Activated naive CD4-positive, alpha-beta T cell treated with anti-CD3 and anti-CD28 coated beads for 36 hours (primary cell): ENCODE data around the gene QRICH1. TPM values are rescaled to one million over a fixed set of nuclear protein-coding genes. Genes with fewer than 3 reads are reported as not detected.

ENCODE experiments used
- CTCF ChIA-PET: fragments of 350-600 bp; sonication (Branson Sonifier 250); formaldehyde crosslinking; loops from one replicate; lab custom pipeline; 2021; ENCODE audit warnings: antibody characterized with exemption; lab: Charles Lee
- DNase-seq: peaks from one replicate; pipeline ENCODE4 v3.0.0-alpha.2; 2020
- H3K27ac Mint-ChIP-seq: one replicate; pipeline ENCODE4 v1.8.0; 2021; ENCODE audit warnings: mild to moderate bottlenecking, mixed read lengths
- H3K27me3 Mint-ChIP-seq: one replicate; pipeline ENCODE4 v1.8.0; 2021; ENCODE audit warnings: low read depth, mixed read lengths
- H3K36me3 Mint-ChIP-seq: one replicate; pipeline ENCODE4 v1.8.0; 2021; ENCODE audit warnings: low read depth, mixed read lengths
- H3K4me1 Mint-ChIP-seq: one replicate; pipeline ENCODE4 v1.8.0; 2021; ENCODE audit warnings: low read depth, mixed read lengths
- H3K4me3 Mint-ChIP-seq: one replicate; pipeline ENCODE4 v1.8.0; 2021; ENCODE audit warnings: mild to moderate bottlenecking, moderate library complexity, mixed read lengths
- H3K9me3 Mint-ChIP-seq: one replicate; pipeline ENCODE4 v1.8.0; 2021; ENCODE audit warnings: mixed read lengths
- intact Hi-C: fragments of 100-400 bp; cut with micrococcal nuclease; formaldehyde crosslinking; loops from one replicate; pipeline ENCODE4 v1.15.1; 2023
- microRNA-seq: library from miRNA; unstranded; fragments of <30 nt; microRNA quantifications from one replicate; pipeline ENCODE4 v1.2.0, GENCODE V29; 2022; ENCODE audit warnings: borderline microRNAs expressed, borderline replicate concordance
- total RNA-seq, 2 experiments: library from RNA; stranded (reverse); gene quantifications; one replicate each; pipeline ENCODE4 v1.2.3, GENCODE V29; 2021

The QRICH1 gene
- total RNA-seq, 2 experiments from 2014 or later, result 100 to 111 TPM

GRCh38 chr3:48989796-48990635 lies 103.9 kb downstream of the QRICH1 start, which contains the start of gene P4HTM:
Gene P4HTM (plus strand): TSS chr3:48990241. CDS start chr3:48990257, 16 bp downstream.
- Mint-ChIP-seq H3K4me3 (peak within 1 kb of the TSS; percentile 94), H3K4me1 (peaks cover 36% of the 10 kb centered on the region), H3K36me3 (peaks cover 9% of the 10 kb centered on the region), H3K27ac (peak within 1 kb of the TSS; percentile 93), H3K27me3 (no peaks in the 10 kb centered on the region), H3K9me3 (no peaks in the 10 kb centered on the region)
- CTCF ChIA-PET, result interaction anchor here (0.6 to 3.6 kb wide), 7 partner anchors 15 to 459 kb away, joined by 3 to 36 read pairs (median 5); partner anchors contain the start of genes NDUFAF3 and WDR6
- intact Hi-C loops, result loop anchor here (1.0 to 2.0 kb wide), 4 partner anchors 17 to 287 kb away; partner anchors contain the start of genes ARIH2, C3orf62 and WDR6
- peak; percentile 88 for DNase-seq

GRCh38 chr3:48989126-48989795 lies 104.6 kb downstream of the QRICH1 start:
- Mint-ChIP-seq H3K27me3 (no peaks in the 10 kb centered on the region), H3K27ac (peak overlapping the region; percentile 93), H3K9me3 (no peaks in the 10 kb centered on the region), H3K4me3 (peak overlapping the region; percentile 94), H3K4me1 (peaks cover 35% of the 10 kb centered on the region), H3K36me3 (peaks cover 9% of the 10 kb centered on the region)
- intact Hi-C loops, result loop anchor here (1.0 to 2.0 kb wide), 4 partner anchors 18 to 288 kb away; partner anchors contain the start of genes ARIH2, C3orf62 and WDR6
- DNase-seq, result no peak
- CTCF ChIA-PET, result interaction anchor here (0.6 to 3.6 kb wide), 9 partner anchors 7 to 460 kb away, joined by 3 to 36 read pairs (median 4); partner anchors contain the start of genes NDUFAF3 and WDR6

GRCh38 chr3:48985831-48986376 lies 108.0 kb downstream of the QRICH1 start:
- DNase-seq, result no peak
- H3K9me3 Mint-ChIP-seq, result no peaks in the 10 kb centered on the region
- CTCF ChIA-PET, result interaction anchor here (0.7 to 3.0 kb wide), 5 partner anchors 21 to 254 kb away, joined by 3 to 18 read pairs (median 5); partner anchors contain the start of gene WDR6
- intact Hi-C loops, result no loop called here
- peak overlapping the region; percentile 1 for H3K27ac Mint-ChIP-seq
- H3K4me1 Mint-ChIP-seq, result peaks cover 15% of the 10 kb centered on the region
- H3K4me3 Mint-ChIP-seq, result no peak overlapping the region
- peaks cover 17% of the 10 kb centered on the region for H3K36me3 Mint-ChIP-seq
- no peaks in the 10 kb centered on the region for H3K27me3 Mint-ChIP-seq

DNA sequence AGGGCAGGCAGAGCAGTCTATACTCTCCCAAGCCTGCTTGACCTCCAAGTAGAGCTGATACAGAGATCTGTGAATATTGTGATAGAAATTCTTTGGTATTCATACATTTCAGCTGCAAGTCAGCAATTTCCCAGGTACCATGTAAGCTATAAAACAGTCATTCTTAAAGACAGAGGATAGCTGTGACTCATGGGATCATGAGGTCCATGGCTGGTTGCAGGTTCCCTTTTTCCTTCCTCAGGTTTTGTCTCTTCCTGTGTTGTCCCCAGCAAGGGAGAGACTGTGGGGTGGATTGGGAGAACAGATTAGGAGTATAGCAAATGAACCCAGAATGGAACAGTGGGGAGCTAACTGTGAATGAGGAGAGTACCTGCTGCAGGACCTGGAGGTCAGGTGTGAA lies 109.2 kb downstream of the QRICH1 start:
- H3K27me3 Mint-ChIP-seq, result no peaks in the 10 kb centered on the region
- peaks cover 18% of the 10 kb centered on the region for H3K36me3 Mint-ChIP-seq
- peak overlapping the region; percentile 55 for H3K27ac Mint-ChIP-seq
- no peaks in the 10 kb centered on the region for H3K9me3 Mint-ChIP-seq
- peaks cover 14% of the 10 kb centered on the region for H3K4me1 Mint-ChIP-seq
- H3K4me3 Mint-ChIP-seq, result no peak overlapping the region
- DNase-seq, result no peak
- intact Hi-C loops, result no loop called here
- CTCF ChIA-PET, result interaction anchor here (0.6 to 1.9 kb wide), 2 partner anchors 38 to 52 kb away, joined by 3 to 6 read pairs; partner anchors contain the start of gene NDUFAF3

GRCh38 chr3:48983096-48983495 lies 110.8 kb downstream of the QRICH1 start:
- intact Hi-C loops, result no loop called here
- Mint-ChIP-seq H3K4me1 (peaks cover 5% of the 10 kb centered on the region), H3K4me3 (no peak overlapping the region), H3K27me3 (no peaks in the 10 kb centered on the region), H3K9me3 (no peaks in the 10 kb centered on the region), H3K27ac (peak overlapping the region; percentile 30), H3K36me3 (peaks cover 23% of the 10 kb centered on the region)
- CTCF ChIA-PET, result no interaction called here
- DNase-seq, result no peak

DNA sequence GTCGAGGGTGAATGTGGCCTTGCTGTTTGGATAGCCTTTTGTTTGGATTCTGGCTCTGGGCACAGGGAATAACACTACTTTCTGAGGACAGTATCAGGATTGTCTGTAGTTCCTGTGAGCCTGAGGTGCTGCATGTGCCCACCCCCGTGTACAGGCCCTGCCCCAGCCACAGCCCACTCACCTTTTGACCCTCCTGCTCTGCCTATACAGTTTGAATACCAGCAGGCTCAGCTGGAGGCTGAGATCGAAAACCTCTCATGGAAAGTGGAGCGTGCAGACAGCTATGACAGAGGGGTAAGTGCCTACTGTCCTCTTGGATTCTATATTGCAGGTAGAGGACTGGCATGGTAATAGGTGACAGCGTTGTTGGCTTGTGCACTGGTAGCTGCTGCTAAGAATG lies 111.2 kb downstream of the QRICH1 start:
- peaks cover 23% of the 10 kb centered on the region for H3K36me3 Mint-ChIP-seq
- no peak for DNase-seq
- intact Hi-C loops, result no loop called here
- no peak overlapping the region for H3K4me3 Mint-ChIP-seq
- peaks cover 2% of the 10 kb centered on the region for H3K4me1 Mint-ChIP-seq
- CTCF ChIA-PET, result no interaction called here
- no peaks in the 10 kb centered on the region for H3K27me3 Mint-ChIP-seq
- no peaks in the 10 kb centered on the region for H3K9me3 Mint-ChIP-seq
- H3K27ac Mint-ChIP-seq, result no peak overlapping the region

DNA sequence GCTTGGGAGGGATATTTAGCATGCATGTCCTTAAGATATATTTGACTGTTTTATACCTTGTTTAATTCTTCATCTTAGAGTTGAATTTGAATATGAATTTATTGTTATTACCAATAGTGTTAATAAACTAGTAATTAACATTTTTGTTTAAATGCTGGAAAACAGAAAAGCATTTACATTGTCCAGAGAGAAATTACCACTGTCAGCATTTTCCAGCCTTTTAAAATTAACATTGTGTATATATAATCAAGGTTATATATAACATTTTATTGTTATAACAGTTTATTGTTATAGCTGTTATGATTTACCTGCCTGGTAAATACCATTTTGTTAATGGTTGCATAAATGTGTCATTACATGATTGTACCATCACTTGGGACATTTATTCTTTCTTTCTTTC lies 111.9 kb downstream of the QRICH1 start:
- H3K36me3 Mint-ChIP-seq, result peaks cover 23% of the 10 kb centered on the region
- CTCF ChIA-PET, result interaction anchor here (0.6 kb wide), 1 partner anchor 171 kb away, joined by 4 read pairs; no protein-coding TSS in a partner anchor

GRCh38 chr3:48980295-48980694 lies 113.6 kb downstream of the QRICH1 start:
- no peaks in the 10 kb centered on the region for H3K4me1 Mint-ChIP-seq
- no peaks in the 10 kb centered on the region for H3K27me3 Mint-ChIP-seq
- H3K27ac Mint-ChIP-seq, result no peak overlapping the region
- peaks cover 32% of the 10 kb centered on the region for H3K36me3 Mint-ChIP-seq
- DNase-seq, result no peak
- no peak overlapping the region for H3K4me3 Mint-ChIP-seq
- intact Hi-C loops, result no loop called here
- CTCF ChIA-PET, result no interaction called here
- H3K9me3 Mint-ChIP-seq, result no peaks in the 10 kb centered on the region

More for the DNA sequence above, 111.9 kb downstream of the QRICH1 start:
- DNase-seq, result no peak
- Mint-ChIP-seq H3K27me3 (no peaks in the 10 kb centered on the region), H3K27ac (no peak overlapping the region), H3K4me1 (peaks cover 2% of the 10 kb centered on the region), H3K9me3 (no peaks in the 10 kb centered on the region), H3K4me3 (no peak overlapping the region)
- intact Hi-C loops, result no loop called here

Small RNAs within 50 kb of the gene (microRNA-seq; reads per million reads assigned to microRNA genes)
- 10,261 reads per million, percentile 96 among the genes with 10 or more reads in this experiment for gene MIR191
- gene MIR425, result 3,624 reads per million, percentile 93 among the genes with 10 or more reads in this experiment
- gene MIR6890, result not detected

Other genes with a start within 250 kb of the QRICH1 start
- 10 to 100 TPM; 18.5 to 21.7 TPM for gene PRKAR2A, start 246.2 kb downstream of the QRICH1 start, total RNA-seq
- gene SLC25A20, start 195.2 kb downstream of the QRICH1 start, total RNA-seq, result 10 to 100 TPM; 12.9 to 16.2 TPM
- 10 to 100 TPM; 96.1 to 99.1 TPM for gene ARIH2, start 175.2 kb downstream of the QRICH1 start, total RNA-seq
- 10 to 100 TPM; 20.2 to 21.7 TPM for gene P4HTM, start 103.8 kb downstream of the QRICH1 start, total RNA-seq
- gene WDR6, start 86.7 kb downstream of the QRICH1 start, total RNA-seq, result 100 to 1,000 TPM; 119 to 120 TPM
- 10 to 100 TPM; 19.5 to 19.7 TPM for gene DALRD3, start 75.5 kb downstream of the QRICH1 start, total RNA-seq
- 100 to 1,000 TPM; 113 to 115 TPM for gene NDUFAF3, start 72.0 kb downstream of the QRICH1 start, total RNA-seq
- 100 to 1,000 TPM; 565 to 593 TPM for gene IMPDH2, start 64.7 kb downstream of the QRICH1 start, total RNA-seq
- gene QARS1, start 10.7 kb upstream of the QRICH1 start, total RNA-seq, result 100 to 1,000 TPM; 265 to 281 TPM
- 10 to 100 TPM; 44.3 to 46.5 TPM for gene USP19, start 26.8 kb upstream of the QRICH1 start, total RNA-seq
- not detected for gene LAMB2, start 39.0 kb upstream of the QRICH1 start, total RNA-seq
- 10 to 100 TPM; 11.8 to 12.8 TPM for gene CCDC71, start 72.3 kb upstream of the QRICH1 start, total RNA-seq
- 1 to 10 TPM; 1.8 to 2.4 TPM for gene KLHDC8B, start 77.5 kb upstream of the QRICH1 start, total RNA-seq
- gene C3orf62, start 183.2 kb upstream of the QRICH1 start, total RNA-seq, result 1 to 10 TPM; 1.7 TPM
- 10 to 100 TPM; 68.0 to 69.7 TPM for gene USP4, start 246.0 kb upstream of the QRICH1 start, total RNA-seq